Fibroblast of lung (primary cell): ENCODE measurements around the gene UCHL3.

Source experiments
- CTCF ChIP-seq, 2 donors: IDR thresholded peaks in 1 of 2; conservative IDR thresholded peaks in 1 of 2; 1 replicate in 1 of 2; 2 replicates in 1 of 2; pipeline ENCODE4 v1.5.1; 2011 to 2012; ENCODE audit warnings: low read length in 2 of 2, control low read depth in 1 of 2, inconsistent platforms in 1 of 2, low read depth in 1 of 2, mild to moderate bottlenecking in 1 of 2
- EZH2 ChIP-seq: IDR thresholded peaks from 2 replicates; pipeline ENCODE4 v1.5.1; 2012; ENCODE audit warnings: low read length, control low read depth, mild to moderate bottlenecking; ENCODE audit errors: missing control alignments

- TF ChIP-seq CTCF (conservative IDR thresholded peaks at IDR 0.05 in 1 of 2, IDR thresholded peaks at IDR 0.05 in 1 of 2; ENCODE audit: low read depth in 1 of 2, low read length in 2 of 2) (no peak), EZH2 (no peak)
Observed at GRCh38 chr13:75554464-75554863, 4.9 kb downstream of the UCHL3 start.
